HEK293 (cell line): ENCODE data around the gene ZSWIM6.

ENCODE experiments used
- CTCF ChIA-PET: fragments of 350-600 bp; formaldehyde crosslinking; extraction: SDS; loops from one replicate; lab custom pipeline; 2021; ENCODE audit warnings: antibody characterized with exemption; lab: Yijun Ruan, JAX
- POLR2A ChIA-PET: fragments of 300-600 bp; formaldehyde crosslinking; extraction: SDS; loops from one replicate; lab custom pipeline; 2020; ENCODE audit warnings: antibody characterized with exemption, inconsistent platforms; lab: Yijun Ruan, JAX
- H3K27ac ChIP-seq: fragments of 200-500 bp; sonication (Bioruptor generic); 2 replicates; pipeline ENCODE4 v1.5.1; 2014; ENCODE audit warnings: low read depth, low read length, control low read depth, inconsistent platforms; ENCODE audit errors: extremely low read depth
- H3K36me3 ChIP-seq, 2 experiments: fragments of 200-500 bp in 1 of 2; sonication (Bioruptor generic) in 1 of 2; 1 replicate in 1 of 2; 2 replicates in 1 of 2; pipeline ENCODE4 v1.5.1; 2014 to 2017; ENCODE audit warnings: inconsistent platforms in 2 of 2, low read length in 2 of 2; ENCODE audit not compliant: control insufficient read depth in 2 of 2, insufficient read depth in 1 of 2
- H3K4me1 ChIP-seq: fragments of 200-500 bp; sonication (Bioruptor generic); 2 replicates; pipeline ENCODE4 v1.5.1; 2014; ENCODE audit warnings: mild to moderate bottlenecking, low read length, inconsistent platforms; ENCODE audit not compliant: control insufficient read depth, insufficient read depth
- H3K4me3 ChIP-seq: 2 replicates; pipeline ENCODE4 v1.5.1; 2011; ENCODE audit warnings: low read depth, mild to moderate bottlenecking, control low read depth, low read length, moderate library complexity
- H3K9me3 ChIP-seq: fragments of 200-500 bp; sonication (Bioruptor generic); 2 replicates; pipeline ENCODE4 v1.5.1; 2014; ENCODE audit warnings: low read depth, low read length, inconsistent platforms; ENCODE audit not compliant: control insufficient read depth, insufficient read depth
- BCL11A ChIP-seq: fragments of 450-650 bp; formaldehyde crosslinking; IDR thresholded peaks from 2 replicates; pipeline ENCODE4 v1.5.1; 2016; ENCODE audit warnings: low read depth, missing biosample characterization, missing genetic modification characterization
- GLI4 ChIP-seq: fragments of 450-650 bp; formaldehyde crosslinking; IDR thresholded peaks from 2 replicates; pipeline ENCODE4 v1.5.1; 2016; ENCODE audit warnings: missing biosample characterization, missing genetic modification characterization
- INSM2 ChIP-seq: fragments of 450-650 bp; formaldehyde crosslinking; IDR thresholded peaks from 2 replicates; pipeline ENCODE4 v1.5.1; 2016; ENCODE audit warnings: missing biosample characterization, missing genetic modification characterization
- KLF1 ChIP-seq: fragments of 450-650 bp; formaldehyde crosslinking; IDR thresholded peaks from 2 replicates; pipeline ENCODE4 v1.5.1; 2016; ENCODE audit warnings: missing biosample characterization, missing genetic modification characterization
- OVOL3 ChIP-seq: fragments of 450-650 bp; formaldehyde crosslinking; IDR thresholded peaks from 2 replicates; pipeline ENCODE4 v1.5.1; 2016; ENCODE audit warnings: missing biosample characterization, missing genetic modification characterization
- RBAK ChIP-seq: fragments of 450-650 bp; formaldehyde crosslinking; IDR thresholded peaks from 2 replicates; pipeline ENCODE4 v1.5.1; 2016; ENCODE audit warnings: missing biosample characterization, missing genetic modification characterization
- YY1 ChIP-seq: fragments of 450-650 bp; formaldehyde crosslinking; IDR thresholded peaks from 2 replicates; pipeline ENCODE4 v1.5.1; 2018; ENCODE audit warnings: missing biosample characterization, missing genetic modification characterization
- ZBTB20 ChIP-seq: fragments of 450-650 bp; formaldehyde crosslinking; IDR thresholded peaks from 2 replicates; pipeline ENCODE4 v1.5.1; 2016; ENCODE audit warnings: missing biosample characterization, missing genetic modification characterization
- ZFP37 ChIP-seq: fragments of 450-650 bp; formaldehyde crosslinking; IDR thresholded peaks from 2 replicates; pipeline ENCODE4 v1.5.1; 2016; ENCODE audit warnings: missing biosample characterization, missing genetic modification characterization
- ZNF121 ChIP-seq: fragments of 450-650 bp; formaldehyde crosslinking; IDR thresholded peaks from 2 replicates; pipeline ENCODE4 v1.5.1; 2016; ENCODE audit warnings: missing biosample characterization, missing genetic modification characterization
- ZNF133 ChIP-seq: fragments of 450-650 bp; formaldehyde crosslinking; IDR thresholded peaks from 2 replicates; pipeline ENCODE4 v1.5.1; 2016; ENCODE audit warnings: missing biosample characterization, missing genetic modification characterization
- ZNF169 ChIP-seq: fragments of 450-650 bp; formaldehyde crosslinking; IDR thresholded peaks from 2 replicates; pipeline ENCODE4 v1.5.1; 2016; ENCODE audit warnings: missing biosample characterization, missing genetic modification characterization
- ZNF214 ChIP-seq: fragments of 450-650 bp; formaldehyde crosslinking; IDR thresholded peaks from 2 replicates; pipeline ENCODE4 v1.5.1; 2017; ENCODE audit warnings: missing biosample characterization, mild to moderate bottlenecking, missing genetic modification characterization, borderline replicate concordance
- ZNF239 ChIP-seq: fragments of 450-650 bp; formaldehyde crosslinking; IDR thresholded peaks from 2 replicates; pipeline ENCODE4 v1.5.1; 2016; ENCODE audit warnings: missing biosample characterization, missing genetic modification characterization
- ZNF280C ChIP-seq: fragments of 450-650 bp; formaldehyde crosslinking; IDR thresholded peaks from 2 replicates; pipeline ENCODE4 v1.5.1; 2016; ENCODE audit warnings: missing biosample characterization, missing genetic modification characterization
- ZNF280D ChIP-seq: fragments of 450-650 bp; formaldehyde crosslinking; IDR thresholded peaks from 2 replicates; pipeline ENCODE4 v1.5.1; 2016; ENCODE audit warnings: missing biosample characterization, missing genetic modification characterization
- ZNF362 ChIP-seq: fragments of 450-650 bp; formaldehyde crosslinking; IDR thresholded peaks from 2 replicates; pipeline ENCODE4 v1.5.1; 2016; ENCODE audit warnings: missing biosample characterization, missing genetic modification characterization
- ZNF394 ChIP-seq: fragments of 450-650 bp; formaldehyde crosslinking; IDR thresholded peaks from 2 replicates; pipeline ENCODE4 v1.5.1; 2016; ENCODE audit warnings: missing biosample characterization, missing genetic modification characterization, mild to moderate bottlenecking, moderate library complexity, borderline replicate concordance
- ZNF473 ChIP-seq: fragments of 450-650 bp; formaldehyde crosslinking; IDR thresholded peaks from 2 replicates; pipeline ENCODE4 v1.5.1; 2017; ENCODE audit warnings: missing biosample characterization, missing genetic modification characterization
- ZNF48 ChIP-seq: fragments of 450-650 bp; formaldehyde crosslinking; IDR thresholded peaks from 2 replicates; pipeline ENCODE4 v1.5.1; 2016; ENCODE audit warnings: missing biosample characterization, missing genetic modification characterization
- ZNF596 ChIP-seq: fragments of 450-650 bp; IDR thresholded peaks from 2 replicates; pipeline ENCODE4 v1.5.0; 2018; ENCODE audit warnings: missing biosample characterization, mild to moderate bottlenecking, missing genetic modification characterization, moderate library complexity
- ZNF629 ChIP-seq: fragments of 450-650 bp; formaldehyde crosslinking; IDR thresholded peaks from 2 replicates; pipeline ENCODE4 v1.5.1; 2017; ENCODE audit warnings: missing biosample characterization, missing genetic modification characterization
- ZNF660 ChIP-seq: fragments of 450-650 bp; IDR thresholded peaks from 2 replicates; pipeline ENCODE4 v1.5.1; 2018; ENCODE audit warnings: missing biosample characterization, mild to moderate bottlenecking, missing genetic modification characterization
- ZNF664 ChIP-seq: fragments of 450-650 bp; formaldehyde crosslinking; IDR thresholded peaks from 2 replicates; pipeline ENCODE4 v1.5.1; 2016; ENCODE audit warnings: missing biosample characterization, missing genetic modification characterization
- ZNF701 ChIP-seq: fragments of 450-650 bp; formaldehyde crosslinking; IDR thresholded peaks from 2 replicates; pipeline ENCODE4 v1.5.1; 2016; ENCODE audit warnings: missing biosample characterization, missing genetic modification characterization
- ZNF747 ChIP-seq: fragments of 450-650 bp; formaldehyde crosslinking; IDR thresholded peaks from 2 replicates; pipeline ENCODE4 v1.5.1; 2016; ENCODE audit warnings: missing biosample characterization, missing genetic modification characterization
- ZNF785 ChIP-seq: fragments of 450-650 bp; formaldehyde crosslinking; IDR thresholded peaks from 2 replicates; pipeline ENCODE4 v1.5.1; 2016; ENCODE audit warnings: missing biosample characterization, missing genetic modification characterization
- ZNF791 ChIP-seq: fragments of 450-650 bp; formaldehyde crosslinking; IDR thresholded peaks from 2 replicates; pipeline ENCODE4 v1.5.1; 2016; ENCODE audit warnings: missing biosample characterization, missing genetic modification characterization
- ZSCAN4 ChIP-seq: fragments of 450-650 bp; formaldehyde crosslinking; IDR thresholded peaks from 2 replicates; pipeline ENCODE4 v1.5.1; 2017; ENCODE audit warnings: missing biosample characterization, missing genetic modification characterization

ZSWIM6 gene

GRCh38 chr5:61318376-61318775, 13.7 kb upstream of the ZSWIM6 start:
- Histone ChIP-seq H3K36me3 (no peaks in the 10 kb centered on the region), H3K4me1 (peaks cover 8% of the 10 kb centered on the region; the same call in 1 of the 2 replicates), H3K9me3 (no peaks in the 10 kb centered on the region), H3K4me3 (no peak overlapping the region), H3K27ac (no peak overlapping the region)
- ChIA-PET POLR2A (no interaction called here), CTCF (no interaction called here)
- TF ChIP-seq RBAK (no peak), ZSCAN4 (tag by site-specific recombination) (no peak), ZNF280C (no peak), ZNF596 (tag by site-specific recombination) (no peak), ZNF785 (no peak), ZNF791 (tag by site-specific recombination) (no peak), ZNF121 (tag by site-specific recombination) (no peak), INSM2 (tag by site-specific recombination) (no peak), ZNF394 (tag by site-specific recombination) (no peak), ZNF239 (tag by site-specific recombination) (no peak), ZNF629 (tag by site-specific recombination) (no peak), GLI4 (tag by site-specific recombination) (no peak), ZNF362 (tag by site-specific recombination) (no peak), ZNF664 (no peak), KLF1 (tag by site-specific recombination) (no peak), ZNF747 (tag by site-specific recombination) (no peak), ZNF701 (no peak), ZNF660 (no peak), ZNF169 (no peak)

GRCh38 chr5:61319388-61320146, 12.5 kb upstream of the ZSWIM6 start:
- Histone ChIP-seq H3K27ac (no peak overlapping the region), H3K4me3 (no peak overlapping the region), H3K4me1 (peaks cover 5% of the 10 kb centered on the region; the same call in 1 of the 2 replicates), H3K36me3 (no peaks in the 10 kb centered on the region), H3K9me3 (no peaks in the 10 kb centered on the region)
- CTCF ChIA-PET, result interaction anchor here (0.9 kb wide), 1 partner anchor 11 kb away, joined by 5 read pairs; no protein-coding TSS in a partner anchor
- POLR2A ChIA-PET, result interaction anchor here (2.6 kb wide), 1 partner anchor 12 kb away, joined by 12 read pairs; the partner anchor contains the start of gene ZSWIM6
- TF ChIP-seq ZBTB20 (no peak), ZNF48 (tag by site-specific recombination) (no peak), ZNF133 (tag by site-specific recombination) (no peak), OVOL3 (tag by site-specific recombination) (no peak), ZNF214 (no peak), BCL11A (no peak), ZFP37 (tag by site-specific recombination) (no peak), ZNF280D (tag by site-specific recombination) (no peak), YY1 (no peak), ZNF473 (tag by site-specific recombination) (no peak)
